HEK293 (cell line): ENCODE measurements around the gene FRAS1.

Experiments used
- CTCF ChIA-PET: fragments of 350-600 bp; formaldehyde crosslinking; extraction: SDS; loops from one replicate; lab custom pipeline; 2021; ENCODE audit warnings: antibody characterized with exemption; lab: Yijun Ruan, JAX
- POLR2A ChIA-PET: fragments of 300-600 bp; formaldehyde crosslinking; extraction: SDS; loops from one replicate; lab custom pipeline; 2020; ENCODE audit warnings: antibody characterized with exemption, inconsistent platforms; lab: Yijun Ruan, JAX
- H3K27ac ChIP-seq: fragments of 200-500 bp; sonication (Bioruptor generic); 2 replicates; pipeline ENCODE4 v1.5.1; 2014; ENCODE audit warnings: low read depth, low read length, control low read depth, inconsistent platforms; ENCODE audit errors: extremely low read depth
- H3K36me3 ChIP-seq, 2 experiments: fragments of 200-500 bp in 1 of 2; sonication (Bioruptor generic) in 1 of 2; 1 replicate in 1 of 2; 2 replicates in 1 of 2; pipeline ENCODE4 v1.5.1; 2014 to 2017; ENCODE audit warnings: inconsistent platforms in 2 of 2, low read length in 2 of 2; ENCODE audit not compliant: control insufficient read depth in 2 of 2, insufficient read depth in 1 of 2
- H3K4me1 ChIP-seq: fragments of 200-500 bp; sonication (Bioruptor generic); 2 replicates; pipeline ENCODE4 v1.5.1; 2014; ENCODE audit warnings: mild to moderate bottlenecking, low read length, inconsistent platforms; ENCODE audit not compliant: control insufficient read depth, insufficient read depth
- H3K4me3 ChIP-seq: 2 replicates; pipeline ENCODE4 v1.5.1; 2011; ENCODE audit warnings: low read depth, mild to moderate bottlenecking, control low read depth, low read length, moderate library complexity
- H3K9me3 ChIP-seq: fragments of 200-500 bp; sonication (Bioruptor generic); 2 replicates; pipeline ENCODE4 v1.5.1; 2014; ENCODE audit warnings: low read depth, low read length, inconsistent platforms; ENCODE audit not compliant: control insufficient read depth, insufficient read depth
- HIC1 ChIP-seq: fragments of 450-650 bp; formaldehyde crosslinking; IDR thresholded peaks from 2 replicates; pipeline ENCODE4 v1.5.1; 2016; ENCODE audit warnings: missing biosample characterization, missing genetic modification characterization
- KLF7 ChIP-seq: fragments of 450-650 bp; formaldehyde crosslinking; IDR thresholded peaks from 2 replicates; pipeline ENCODE4 v1.5.1; 2016; ENCODE audit warnings: missing biosample characterization, missing genetic modification characterization, borderline replicate concordance
- RBAK ChIP-seq: fragments of 450-650 bp; formaldehyde crosslinking; IDR thresholded peaks from 2 replicates; pipeline ENCODE4 v1.5.1; 2016; ENCODE audit warnings: missing biosample characterization, missing genetic modification characterization
- SP3 ChIP-seq: fragments of 450-650 bp; formaldehyde crosslinking; IDR thresholded peaks from 2 replicates; pipeline ENCODE4 v1.5.1; 2016; ENCODE audit warnings: missing biosample characterization, missing genetic modification characterization
- YY1 ChIP-seq: fragments of 450-650 bp; formaldehyde crosslinking; IDR thresholded peaks from 2 replicates; pipeline ENCODE4 v1.5.1; 2018; ENCODE audit warnings: missing biosample characterization, missing genetic modification characterization
- ZBTB21 ChIP-seq: fragments of 450-650 bp; formaldehyde crosslinking; IDR thresholded peaks from 2 replicates; pipeline ENCODE4 v1.5.1; 2017; ENCODE audit warnings: missing biosample characterization, missing genetic modification characterization
- ZBTB44 ChIP-seq: fragments of 450-650 bp; IDR thresholded peaks from 2 replicates; pipeline ENCODE4 v1.5.1; 2018; ENCODE audit warnings: missing biosample characterization, mild to moderate bottlenecking, missing genetic modification characterization
- ZBTB8A ChIP-seq: fragments of 450-650 bp; formaldehyde crosslinking; IDR thresholded peaks from 2 replicates; pipeline ENCODE4 v1.5.1; 2016; ENCODE audit warnings: missing biosample characterization, missing genetic modification characterization
- ZFP41 ChIP-seq: fragments of 450-650 bp; formaldehyde crosslinking; IDR thresholded peaks from 2 replicates; pipeline ENCODE4 v1.5.1; 2016; ENCODE audit warnings: missing biosample characterization, missing genetic modification characterization, borderline replicate concordance
- ZNF121 ChIP-seq: fragments of 450-650 bp; formaldehyde crosslinking; IDR thresholded peaks from 2 replicates; pipeline ENCODE4 v1.5.1; 2016; ENCODE audit warnings: missing biosample characterization, missing genetic modification characterization
- ZNF2 ChIP-seq: fragments of 450-650 bp; formaldehyde crosslinking; IDR thresholded peaks from 2 replicates; pipeline ENCODE4 v1.5.1; 2016; ENCODE audit warnings: missing biosample characterization, missing genetic modification characterization
- ZNF214 ChIP-seq: fragments of 450-650 bp; formaldehyde crosslinking; IDR thresholded peaks from 2 replicates; pipeline ENCODE4 v1.5.1; 2017; ENCODE audit warnings: missing biosample characterization, mild to moderate bottlenecking, missing genetic modification characterization, borderline replicate concordance
- ZNF221 ChIP-seq: fragments of 450-650 bp; formaldehyde crosslinking; IDR thresholded peaks from 2 replicates; pipeline ENCODE4 v1.5.1; 2017; ENCODE audit warnings: missing biosample characterization, missing genetic modification characterization, borderline replicate concordance
- ZNF23 ChIP-seq: fragments of 450-650 bp; formaldehyde crosslinking; IDR thresholded peaks from 2 replicates; pipeline ENCODE4 v1.5.1; 2016; ENCODE audit warnings: missing biosample characterization, missing genetic modification characterization, borderline replicate concordance
- ZNF292 ChIP-seq: fragments of 450-650 bp; formaldehyde crosslinking; IDR thresholded peaks from 2 replicates; pipeline ENCODE4 v1.5.1; 2016; ENCODE audit warnings: low read depth, missing biosample characterization, missing genetic modification characterization, borderline replicate concordance
- ZNF324 ChIP-seq: fragments of 450-650 bp; formaldehyde crosslinking; IDR thresholded peaks from 2 replicates; pipeline ENCODE4 v1.5.1; 2016; ENCODE audit warnings: missing biosample characterization, missing genetic modification characterization
- ZNF391 ChIP-seq: fragments of 450-650 bp; formaldehyde crosslinking; IDR thresholded peaks from 2 replicates; pipeline ENCODE4 v1.5.1; 2016; ENCODE audit warnings: low read depth, missing biosample characterization, missing genetic modification characterization, borderline replicate concordance
- ZNF404 ChIP-seq: fragments of 450-650 bp; formaldehyde crosslinking; IDR thresholded peaks from 2 replicates; pipeline ENCODE4 v1.5.1; 2017; ENCODE audit warnings: missing biosample characterization, missing genetic modification characterization
- ZNF549 ChIP-seq: fragments of 450-650 bp; IDR thresholded peaks from 2 replicates; pipeline ENCODE4 v1.5.1; 2018; ENCODE audit warnings: missing biosample characterization, missing genetic modification characterization, mild to moderate bottlenecking, inconsistent platforms, moderate library complexity
- ZNF585B ChIP-seq: fragments of 450-650 bp; formaldehyde crosslinking; IDR thresholded peaks from 2 replicates; pipeline ENCODE4 v1.5.1; 2016; ENCODE audit warnings: missing biosample characterization, missing genetic modification characterization
- ZNF670 ChIP-seq: fragments of 450-650 bp; formaldehyde crosslinking; IDR thresholded peaks from 2 replicates; pipeline ENCODE4 v1.5.1; 2016; ENCODE audit warnings: missing biosample characterization, missing genetic modification characterization, low read depth
- TF ChIP-seq, protein P1 (sequence below): fragments of 450-650 bp; formaldehyde crosslinking; IDR thresholded peaks from 2 replicates; pipeline ENCODE4 v1.5.1; 2016; ENCODE audit warnings: missing biosample characterization, missing genetic modification characterization
- TF ChIP-seq, protein P2 (sequence below): fragments of 450-650 bp; formaldehyde crosslinking; IDR thresholded peaks from 2 replicates; pipeline ENCODE4 v1.5.1; 2017; ENCODE audit warnings: missing biosample characterization, missing genetic modification characterization

The FRAS1 gene

GRCh38 chr4:78418406-78418805 lies 361.3 kb downstream of the FRAS1 start (continued):
- TF ChIP-seq ZBTB44 (tag by site-specific recombination) (no peak), ZNF670 (tag by site-specific recombination) (no peak), ZNF23 (no peak), ZFP41 (tag by site-specific recombination) (no peak), ZNF2 (tag by site-specific recombination) (no peak)
- TF ChIP-seq, all 188 proteins: peak for 0

- no peaks in the 10 kb centered on the region for H3K9me3 ChIP-seq
- no peak overlapping the region for H3K4me3 ChIP-seq
- H3K36me3 ChIP-seq = peaks cover 0 to 18% of the 10 kb centered on the region in 2 experiments; a peak in 1 of 3 replicates
- TF ChIP-seq, protein P1, sequence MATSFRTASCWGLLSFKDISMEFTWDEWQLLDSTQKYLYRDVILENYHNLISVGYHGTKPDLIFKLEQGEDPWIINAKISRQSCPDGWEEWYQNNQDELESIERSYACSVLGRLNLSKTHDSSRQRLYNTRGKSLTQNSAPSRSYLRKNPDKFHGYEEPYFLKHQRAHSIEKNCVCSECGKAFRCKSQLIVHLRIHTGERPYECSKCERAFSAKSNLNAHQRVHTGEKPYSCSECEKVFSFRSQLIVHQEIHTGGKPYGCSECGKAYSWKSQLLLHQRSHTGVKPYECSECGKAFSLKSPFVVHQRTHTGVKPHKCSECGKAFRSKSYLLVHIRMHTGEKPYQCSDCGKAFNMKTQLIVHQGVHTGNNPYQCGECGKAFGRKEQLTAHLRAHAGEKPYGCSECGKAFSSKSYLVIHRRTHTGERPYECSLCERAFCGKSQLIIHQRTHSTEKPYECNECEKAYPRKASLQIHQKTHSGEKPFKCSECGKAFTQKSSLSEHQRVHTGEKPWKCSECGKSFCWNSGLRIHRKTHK = no peak
- TF ChIP-seq ZNF391 = no peak
- TF ChIP-seq ZBTB8A (tag by site-specific recombination) = no peak
- no peak for TF ChIP-seq ZFP41 (tag by site-specific recombination)
- TF ChIP-seq, all 188 proteins: peak for 0
- Histone ChIP-seq H3K27ac (no peak overlapping the region), H3K4me1 (no peaks in the 10 kb centered on the region)
- ChIA-PET POLR2A (no interaction called here), CTCF (no interaction called here)
These were observed 366.7 kb downstream of the FRAS1 start for GRCh38 chr4:78423790-78424189.

DNA sequence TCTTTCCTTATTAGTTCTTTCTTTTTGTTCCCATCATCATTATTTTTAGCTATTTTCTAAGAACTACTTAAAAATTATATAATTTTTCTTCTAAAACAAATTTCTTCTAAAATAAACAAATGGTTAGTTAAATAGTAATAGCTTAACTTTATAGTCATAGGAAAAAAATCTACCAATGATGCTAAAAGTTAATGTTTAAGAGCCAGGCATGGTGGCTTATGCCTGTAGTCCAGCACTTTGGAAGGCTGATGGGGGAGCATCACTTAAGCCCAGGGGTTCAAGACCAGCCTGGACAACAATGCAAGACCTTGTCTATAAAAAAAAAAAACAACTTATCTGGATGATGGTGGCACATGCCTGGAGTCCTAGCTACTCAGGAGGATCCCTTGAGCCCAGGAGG lies 367.3 kb downstream of the FRAS1 start:
- TF ChIP-seq, protein P2, sequence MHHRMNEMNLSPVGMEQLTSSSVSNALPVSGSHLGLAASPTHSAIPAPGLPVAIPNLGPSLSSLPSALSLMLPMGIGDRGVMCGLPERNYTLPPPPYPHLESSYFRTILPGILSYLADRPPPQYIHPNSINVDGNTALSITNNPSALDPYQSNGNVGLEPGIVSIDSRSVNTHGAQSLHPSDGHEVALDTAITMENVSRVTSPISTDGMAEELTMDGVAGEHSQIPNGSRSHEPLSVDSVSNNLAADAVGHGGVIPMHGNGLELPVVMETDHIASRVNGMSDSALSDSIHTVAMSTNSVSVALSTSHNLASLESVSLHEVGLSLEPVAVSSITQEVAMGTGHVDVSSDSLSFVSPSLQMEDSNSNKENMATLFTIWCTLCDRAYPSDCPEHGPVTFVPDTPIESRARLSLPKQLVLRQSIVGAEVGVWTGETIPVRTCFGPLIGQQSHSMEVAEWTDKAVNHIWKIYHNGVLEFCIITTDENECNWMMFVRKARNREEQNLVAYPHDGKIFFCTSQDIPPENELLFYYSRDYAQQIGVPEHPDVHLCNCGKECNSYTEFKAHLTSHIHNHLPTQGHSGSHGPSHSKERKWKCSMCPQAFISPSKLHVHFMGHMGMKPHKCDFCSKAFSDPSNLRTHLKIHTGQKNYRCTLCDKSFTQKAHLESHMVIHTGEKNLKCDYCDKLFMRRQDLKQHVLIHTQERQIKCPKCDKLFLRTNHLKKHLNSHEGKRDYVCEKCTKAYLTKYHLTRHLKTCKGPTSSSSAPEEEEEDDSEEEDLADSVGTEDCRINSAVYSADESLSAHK = no peak
- no peak for TF ChIP-seq ZNF292 (tag by site-specific recombination)
- TF ChIP-seq ZNF324 (tag by site-specific recombination) = no peak
- no peak for TF ChIP-seq YY1 (tag by site-specific recombination)
- TF ChIP-seq ZNF121 (tag by site-specific recombination) = no peak
- no peak for TF ChIP-seq ZNF214 (tag by site-specific recombination)
- no peak for TF ChIP-seq ZNF404 (tag by site-specific recombination)
- TF ChIP-seq HIC1 = no peak
- no peak for TF ChIP-seq KLF7 (tag by site-specific recombination)
- TF ChIP-seq ZNF221 = no peak
- TF ChIP-seq ZNF585B (tag by site-specific recombination) = no peak
- TF ChIP-seq ZBTB21 (tag by site-specific recombination) = no peak
- TF ChIP-seq ZNF549 = no peak
- TF ChIP-seq RBAK (tag by site-specific recombination) = no peak
- TF ChIP-seq SP3 (tag by site-specific recombination) = no peak
- peaks cover 0 to 14% of the 10 kb centered on the region in 2 experiments; a peak in 1 of 3 replicates for H3K36me3 ChIP-seq
- CTCF ChIA-PET = no interaction called here
- no peaks in the 10 kb centered on the region for H3K4me1 ChIP-seq
- H3K4me3 ChIP-seq = no peak overlapping the region
- POLR2A ChIA-PET = no interaction called here
- no peak overlapping the region for H3K27ac ChIP-seq
- H3K9me3 ChIP-seq = no peaks in the 10 kb centered on the region
